IMR-90 (cell line): Measurements from ENCODE around the gene SMIM22. TPM values are rescaled to one million over a fixed set of nuclear protein-coding genes. Genes with fewer than 3 reads are reported as not detected.

Experiments
- ATAC-seq: fragments of 200-7000 bp; cut with Tn5 transposase; 2 replicates; pipeline ENCODE4 v1.9.1; 2020; ENCODE audit warnings: low read depth, mild to moderate bottlenecking, moderate library complexity
- BruUV-seq: library from RNA; stranded (reverse); fragments of 400-500 nt; replicated peaks from 2 replicates; lab custom pipeline; 2021; lab: Mats Ljungman, UMichigan
- CTCF ChIA-PET: fragments of 300-600 bp; formaldehyde crosslinking; extraction: SDS; loops from one replicate; lab custom pipeline; 2021; ENCODE audit warnings: antibody characterized with exemption; lab: Yijun Ruan, JAX
- POLR2A ChIA-PET: fragments of 300-600 bp; sonication (Branson Sonifier 250); formaldehyde crosslinking; loops from one replicate; lab custom pipeline; 2022; ENCODE audit warnings: antibody characterized with exemption; ENCODE audit not compliant: unreplicated experiment; lab: Charles Lee
- DNase-seq: peaks from one replicate; pipeline ENCODE4 v3.0.0; 2013
- H2AFZ ChIP-seq: replicated peaks from 2 replicates; pipeline ENCODE3; 2013; ENCODE audit warnings: low read length, mild to moderate bottlenecking; ENCODE audit not compliant: poor library complexity
- H2AK5ac ChIP-seq: 2 replicates; pipeline ENCODE4 v1.6.1; 2013; ENCODE audit warnings: low read depth, low read length, inconsistent platforms
- H2AK9ac ChIP-seq: replicated peaks from 2 replicates; pipeline ENCODE3; 2013; ENCODE audit warnings: mild to moderate bottlenecking, low read depth, low read length, moderate library complexity; ENCODE audit not compliant: poor library complexity
- H2BK120ac ChIP-seq: 2 replicates; pipeline ENCODE4 v1.6.1; 2013; ENCODE audit warnings: low read depth, low read length, inconsistent platforms
- H2BK15ac ChIP-seq: 3 replicates; pipeline ENCODE4 v1.6.1; 2013; ENCODE audit warnings: low read depth, low read length, inconsistent platforms
- H2BK20ac ChIP-seq: 2 replicates; pipeline ENCODE4 v1.6.1; 2013; ENCODE audit warnings: low read depth, mild to moderate bottlenecking, inconsistent platforms, low read length, moderate library complexity
- H2BK5ac ChIP-seq: 2 replicates; pipeline ENCODE4 v1.6.1; 2013; ENCODE audit warnings: mild to moderate bottlenecking, low read depth, low read length, inconsistent platforms; ENCODE audit not compliant: poor library complexity, severe bottlenecking
- H3K14ac ChIP-seq: replicated peaks from 2 replicates; pipeline ENCODE4 v1.6.1; 2013; ENCODE audit warnings: low read depth, low read length, inconsistent platforms
- H3K18ac ChIP-seq: 2 replicates; pipeline ENCODE4 v1.6.1; 2013; ENCODE audit warnings: low read depth, low read length, control low read depth
- H3K23ac ChIP-seq: 2 replicates; pipeline ENCODE4 v1.6.1; 2013; ENCODE audit warnings: low read depth, low read length, inconsistent platforms
- H3K27ac ChIP-seq: 2 replicates; pipeline ENCODE4 v1.5.1; 2013; ENCODE audit warnings: mild to moderate bottlenecking, control low read depth, low read length; ENCODE audit not compliant: insufficient read depth
- H3K27me3 ChIP-seq: 2 replicates; pipeline ENCODE4 v1.6.1; 2013; ENCODE audit warnings: low read length; ENCODE audit not compliant: control insufficient read depth, insufficient read depth
- H3K36me3 ChIP-seq: 2 replicates; pipeline ENCODE4 v1.6.1; 2013; ENCODE audit warnings: low read length, mixed read lengths; ENCODE audit not compliant: control insufficient read depth, insufficient read depth
- H3K4ac ChIP-seq: 2 replicates; pipeline ENCODE4 v1.6.1; 2013; ENCODE audit warnings: low read depth, low read length, inconsistent platforms
- H3K4me1 ChIP-seq: 2 replicates; pipeline ENCODE4 v1.6.1; 2013; ENCODE audit warnings: low read length, mixed read lengths; ENCODE audit not compliant: control insufficient read depth, insufficient read depth
- H3K4me2 ChIP-seq: 2 replicates; pipeline ENCODE4 v1.6.1; 2013; ENCODE audit warnings: low read depth, mild to moderate bottlenecking, control low read depth, low read length, moderate library complexity
- H3K4me3 ChIP-seq: 2 replicates; pipeline ENCODE4 v1.5.1; 2013; ENCODE audit warnings: low read depth, mild to moderate bottlenecking, control low read depth, low read length, moderate library complexity; ENCODE audit not compliant: insufficient read depth
- H3K56ac ChIP-seq: 2 replicates; pipeline ENCODE4 v1.6.1; 2013; ENCODE audit warnings: low read length, inconsistent platforms; ENCODE audit not compliant: insufficient read depth; ENCODE audit errors: extremely low read depth
- H3K79me1 ChIP-seq, 2 experiments: 2 replicates each; pipeline ENCODE4 v1.6.1; 2013; ENCODE audit warnings: low read length in 2 of 2, inconsistent platforms in 1 of 2, low read depth in 1 of 2
- H3K9ac ChIP-seq: 2 replicates; pipeline ENCODE4 v1.6.1; 2013; ENCODE audit warnings: low read depth, low read length, control low read depth
- H3K9me1 ChIP-seq: 2 replicates; pipeline ENCODE4 v1.6.1; 2013; ENCODE audit warnings: low read length, inconsistent platforms; ENCODE audit not compliant: insufficient read depth
- H3K9me3 ChIP-seq: 2 replicates; pipeline ENCODE4 v1.6.1; 2013; ENCODE audit warnings: low read length; ENCODE audit not compliant: control insufficient read depth, insufficient read depth
- H4K20me1 ChIP-seq: 2 replicates; pipeline ENCODE4 v1.6.1; 2013; ENCODE audit warnings: low read length, inconsistent platforms; ENCODE audit not compliant: insufficient read depth
- H4K5ac ChIP-seq: 2 replicates; pipeline ENCODE4 v1.6.1; 2013; ENCODE audit warnings: mild to moderate bottlenecking, low read depth, low read length, control low read depth
- H4K8ac ChIP-seq, 2 experiments: 2 replicates each; pipeline ENCODE4 v1.6.1; 2013; ENCODE audit warnings: low read depth in 2 of 2, low read length in 2 of 2, control low read depth in 1 of 2, inconsistent platforms in 1 of 2
- H4K91ac ChIP-seq: 2 replicates; pipeline ENCODE4 v1.6.1; 2013; ENCODE audit warnings: low read depth, low read length, inconsistent platforms; ENCODE audit not compliant: insufficient read depth
- BHLHE40 ChIP-seq: fragments of 150-350 bp; IDR thresholded peaks from 2 replicates; pipeline ENCODE4 v1.6.1; 2016; ENCODE audit warnings: mild to moderate bottlenecking, low read depth, low read length
- CEBPB ChIP-seq: IDR thresholded peaks from 2 replicates; pipeline ENCODE4 v1.6.1; 2012; ENCODE audit warnings: low read depth, low read length, improper control_type of control experiment
- CHD1 ChIP-seq: IDR thresholded peaks from 2 replicates; pipeline ENCODE4 v1.6.1; 2012; ENCODE audit warnings: low read depth, low read length, improper control_type of control experiment
- FOS ChIP-seq: fragments of 150-350 bp; IDR thresholded peaks from 2 replicates; pipeline ENCODE4 v1.6.1; 2016; ENCODE audit warnings: low read depth, low read length
- MAFK ChIP-seq: IDR thresholded peaks from 2 replicates; pipeline ENCODE4 v1.6.1; 2012; ENCODE audit warnings: low read depth, low read length, improper control_type of control experiment
- MAZ ChIP-seq: IDR thresholded peaks from 2 replicates; pipeline ENCODE4 v1.6.1; 2012; ENCODE audit warnings: low read depth, mild to moderate bottlenecking, low read length, improper control_type of control experiment, moderate library complexity, borderline replicate concordance
- MXI1 ChIP-seq: IDR thresholded peaks from 2 replicates; pipeline ENCODE4 v1.6.1; 2012; ENCODE audit warnings: low read depth, mild to moderate bottlenecking, low read length, moderate library complexity, borderline replicate concordance
- NFE2L2 ChIP-seq: fragments of 150-350 bp; IDR thresholded peaks from 2 replicates; pipeline ENCODE4 v1.6.1; 2016; ENCODE audit warnings: low read depth, mild to moderate bottlenecking, low read length
- POLR2A ChIP-seq: IDR thresholded peaks from 2 replicates; pipeline ENCODE4 v1.6.1; 2012; ENCODE audit warnings: mild to moderate bottlenecking, low read depth, low read length
- RAD21 ChIP-seq: IDR thresholded peaks from 2 replicates; pipeline ENCODE4 v1.6.1; 2012; ENCODE audit warnings: low read length, improper control_type of control experiment
- RCOR1 ChIP-seq: IDR thresholded peaks from 2 replicates; pipeline ENCODE4 v1.6.1; 2012; ENCODE audit warnings: mild to moderate bottlenecking, low read length, improper control_type of control experiment; ENCODE audit not compliant: insufficient replicate concordance
- RFX5 ChIP-seq: IDR thresholded peaks from 2 replicates; pipeline ENCODE4 v1.8.0; 2012; ENCODE audit warnings: low read depth, mild to moderate bottlenecking, low read length, moderate library complexity
- SMC3 ChIP-seq: fragments of 150-350 bp; IDR thresholded peaks from 2 replicates; pipeline ENCODE4 v1.6.1; 2016; ENCODE audit warnings: low read depth, mild to moderate bottlenecking, antibody characterized with exemption, low read length, moderate library complexity
- WGBS, 2 experiments: methylation state at CpG; one replicate each; pipeline versions ENCODE4 v1.1.5 to v1.1.7; 2013; ENCODE audit warnings: missing lambda C conversion rate in 2 of 2; ENCODE audit not compliant: insufficient read length in 1 of 2; ENCODE audit errors: extremely low coverage in 2 of 2; 5-methylcytosine and 5-hydroxymethylcytosine counted together
- dilution Hi-C: fragments of 300-500 bp; cut with HindIII; formaldehyde crosslinking; loops from one replicate; pipeline ENCODE4 v1.14.3; 2018; ENCODE audit warnings: low sequenced_read_pairs; ENCODE audit not compliant: unreplicated experiment
- in situ Hi-C: fragments of 300-500 bp; cut with MboI; formaldehyde crosslinking; loops from 3 replicates; pipeline ENCODE4 v1.14.3; 2019; ENCODE audit warnings: low sequenced_read_pairs, inconsistent platforms, mixed read lengths
- intact Hi-C: fragments of 100-400 bp; cut with micrococcal nuclease; formaldehyde crosslinking; loops from 2 replicates; pipeline ENCODE4 v1.10.0; 2022
- polyA plus RNA-seq, 3 experiments: library from polyadenylated mRNA; depleted of rRNA; stranded (reverse); fragments of >200 nt; gene quantifications; 2 replicates each; pipeline ENCODE4 v1.2.3, GENCODE V29; 2012; ENCODE audit warnings: low replicate concordance in 1 of 3
- total RNA-seq: library from RNA; depleted of rRNA; stranded (reverse); fragments of >200 nt; gene quantifications from 2 replicates; pipeline ENCODE4 v1.2.3, GENCODE V29; 2012
- TF ChIP-seq, protein P1 (sequence below): fragments of 150-350 bp; IDR thresholded peaks from 2 replicates; pipeline ENCODE4 v1.6.1; 2017; ENCODE audit warnings: mild to moderate bottlenecking, antibody characterized with exemption, low read length, low read depth
- TF ChIP-seq, protein P2 (sequence below): fragments of 150-350 bp; IDR thresholded peaks from 2 replicates; pipeline ENCODE4 v1.6.1; 2016; ENCODE audit warnings: low read depth, mild to moderate bottlenecking, low read length, moderate library complexity, borderline replicate concordance
- TF ChIP-seq, protein P3 (sequence below): conservative IDR thresholded peaks from 2 replicates; pipeline ENCODE4 v1.5.1; 2012; ENCODE audit warnings: mild to moderate bottlenecking, low read depth, low read length, improper control_type of control experiment

Gene SMIM22
- total and polyA plus RNA-seq, 2 of the 4 experiments (the other 2 are of a cell fraction): not detected

DNA sequence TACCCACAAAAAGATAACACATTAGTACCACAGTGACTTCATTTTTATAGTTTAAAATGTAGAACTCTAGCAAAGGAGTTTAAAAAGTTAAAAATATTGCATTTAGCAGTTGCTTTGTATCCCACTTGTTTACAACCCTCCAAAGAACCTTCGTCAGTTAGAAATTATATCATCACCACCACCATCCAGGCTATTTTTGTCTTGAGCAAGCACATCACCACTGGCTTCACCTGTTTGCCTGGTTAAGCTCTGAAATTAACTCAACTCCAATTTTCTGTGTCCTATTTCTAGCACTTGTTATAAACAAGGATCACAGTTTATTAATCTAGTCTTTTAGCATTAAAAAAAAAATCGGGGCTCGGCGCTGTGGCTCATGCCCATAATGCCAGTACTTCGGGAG is 45.8 kb downstream of the SMIM22 start:
- Histone ChIP-seq H4K5ac (no peak overlapping the region), H3K36me3 (peaks cover 54% of the 10 kb centered on the region), H3K4me3 (no peak overlapping the region), H3K56ac (no peak overlapping the region), H4K20me1 (peaks cover 14% of the 10 kb centered on the region), H2AK9ac (no peak overlapping the region), H3K9me3 (no peaks in the 10 kb centered on the region), H3K9ac (no peak overlapping the region), H3K79me1 (peaks cover 27 to 42% of the 10 kb centered on the region in 2 experiments), H2AFZ (no peak overlapping the region), H3K23ac (no peak overlapping the region), H3K4me2 (no peak overlapping the region), H3K4me1 (no peaks in the 10 kb centered on the region), H3K4ac (no peak overlapping the region), H2BK5ac (no peak overlapping the region), H3K9me1 (no peaks in the 10 kb centered on the region), H3K27ac (no peak overlapping the region), H3K14ac (no peak overlapping the region), H4K8ac (no peak overlapping the region), H2BK15ac (no peak overlapping the region), H2BK120ac (no peak overlapping the region), H2BK20ac (no peak overlapping the region), H2AK5ac (no peak overlapping the region), H3K27me3 (no peaks in the 10 kb centered on the region), H3K18ac (no peak overlapping the region), H4K91ac (no peak overlapping the region)
- dilution Hi-C loops: no loop called here
- in situ Hi-C loops: no loop called here
- ATAC-seq (no peak), DNase-seq (no peak)
- no TSS peak for BruUV-seq
- CTCF ChIA-PET: interaction anchor here (0.6 to 1.1 kb wide), 2 partner anchors 33 to 115 kb away, joined by 3 read pairs; no protein-coding TSS in a partner anchor
- POLR2A ChIA-PET: no interaction called here
- no CpG with 5 or more reads among the region's 5 CpGs for WGBS, 2 experiments
- intact Hi-C loops: no loop called here
- no peak for TF ChIP-seq MAZ
- no peak for TF ChIP-seq POLR2A
- TF ChIP-seq NFE2L2: no peak
- TF ChIP-seq, protein P1, sequence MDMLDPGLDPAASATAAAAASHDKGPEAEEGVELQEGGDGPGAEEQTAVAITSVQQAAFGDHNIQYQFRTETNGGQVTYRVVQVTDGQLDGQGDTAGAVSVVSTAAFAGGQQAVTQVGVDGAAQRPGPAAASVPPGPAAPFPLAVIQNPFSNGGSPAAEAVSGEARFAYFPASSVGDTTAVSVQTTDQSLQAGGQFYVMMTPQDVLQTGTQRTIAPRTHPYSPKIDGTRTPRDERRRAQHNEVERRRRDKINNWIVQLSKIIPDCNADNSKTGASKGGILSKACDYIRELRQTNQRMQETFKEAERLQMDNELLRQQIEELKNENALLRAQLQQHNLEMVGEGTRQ: no peak
- no peak for TF ChIP-seq SMC3
- TF ChIP-seq RFX5: no peak
- no peak for TF ChIP-seq CHD1
- no peak for TF ChIP-seq MAFK
- TF ChIP-seq FOS: no peak
- TF ChIP-seq, protein P2, sequence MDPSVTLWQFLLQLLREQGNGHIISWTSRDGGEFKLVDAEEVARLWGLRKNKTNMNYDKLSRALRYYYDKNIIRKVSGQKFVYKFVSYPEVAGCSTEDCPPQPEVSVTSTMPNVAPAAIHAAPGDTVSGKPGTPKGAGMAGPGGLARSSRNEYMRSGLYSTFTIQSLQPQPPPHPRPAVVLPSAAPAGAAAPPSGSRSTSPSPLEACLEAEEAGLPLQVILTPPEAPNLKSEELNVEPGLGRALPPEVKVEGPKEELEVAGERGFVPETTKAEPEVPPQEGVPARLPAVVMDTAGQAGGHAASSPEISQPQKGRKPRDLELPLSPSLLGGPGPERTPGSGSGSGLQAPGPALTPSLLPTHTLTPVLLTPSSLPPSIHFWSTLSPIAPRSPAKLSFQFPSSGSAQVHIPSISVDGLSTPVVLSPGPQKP: no peak
- no peak for TF ChIP-seq RCOR1
- TF ChIP-seq, protein P3, sequence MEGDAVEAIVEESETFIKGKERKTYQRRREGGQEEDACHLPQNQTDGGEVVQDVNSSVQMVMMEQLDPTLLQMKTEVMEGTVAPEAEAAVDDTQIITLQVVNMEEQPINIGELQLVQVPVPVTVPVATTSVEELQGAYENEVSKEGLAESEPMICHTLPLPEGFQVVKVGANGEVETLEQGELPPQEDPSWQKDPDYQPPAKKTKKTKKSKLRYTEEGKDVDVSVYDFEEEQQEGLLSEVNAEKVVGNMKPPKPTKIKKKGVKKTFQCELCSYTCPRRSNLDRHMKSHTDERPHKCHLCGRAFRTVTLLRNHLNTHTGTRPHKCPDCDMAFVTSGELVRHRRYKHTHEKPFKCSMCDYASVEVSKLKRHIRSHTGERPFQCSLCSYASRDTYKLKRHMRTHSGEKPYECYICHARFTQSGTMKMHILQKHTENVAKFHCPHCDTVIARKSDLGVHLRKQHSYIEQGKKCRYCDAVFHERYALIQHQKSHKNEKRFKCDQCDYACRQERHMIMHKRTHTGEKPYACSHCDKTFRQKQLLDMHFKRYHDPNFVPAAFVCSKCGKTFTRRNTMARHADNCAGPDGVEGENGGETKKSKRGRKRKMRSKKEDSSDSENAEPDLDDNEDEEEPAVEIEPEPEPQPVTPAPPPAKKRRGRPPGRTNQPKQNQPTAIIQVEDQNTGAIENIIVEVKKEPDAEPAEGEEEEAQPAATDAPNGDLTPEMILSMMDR: no peak
- TF ChIP-seq MXI1: no peak
- no peak for TF ChIP-seq CEBPB
- TF ChIP-seq RAD21: no peak
- no peak for TF ChIP-seq BHLHE40
